Sigmoid colon (tissue), 7 donors: ENCODE results near the gene NCOA1. TPM values are rescaled to one million over a fixed set of nuclear protein-coding genes. Genes with fewer than 3 reads are reported as not detected.

Source experiments
- DNase-seq: peaks from one replicate; pipeline ENCODE4 v3.0.0-alpha.2; 2019
- H3K27ac ChIP-seq, 4 donors: fragments of 200-600 bp; sonication (generic); one replicate each; pipeline ENCODE4 v1.5.1; 2016 to 2019; ENCODE audit warnings: mild to moderate bottlenecking in 1 of 4
- H3K27me3 ChIP-seq, 3 donors: fragments of 200-600 bp; sonication (generic); one replicate each; pipeline ENCODE4 v1.5.1; 2019; ENCODE audit warnings: mild to moderate bottlenecking in 1 of 3
- H3K36me3 ChIP-seq, 4 donors: fragments of 200-600 bp; sonication (generic); one replicate each; pipeline ENCODE4 v1.5.1; 2016 to 2019
- H3K4me1 ChIP-seq, 4 donors: fragments of 200-600 bp; sonication (generic); one replicate each; pipeline ENCODE4 v1.5.1; 2017 to 2019
- H3K4me3 ChIP-seq, 4 donors: fragments of 200-600 bp; sonication (generic); one replicate each; pipeline ENCODE4 v1.5.1; 2017 to 2019; ENCODE audit warnings: mild to moderate bottlenecking in 2 of 4, moderate library complexity in 1 of 4
- H3K9me3 ChIP-seq, 4 donors: fragments of 200-600 bp in 3 of 4; sonication (generic) in 3 of 4; one replicate each; pipeline versions ENCODE4 v1.5.1 to v1.6.1; 2013 to 2019
- EP300 ChIP-seq, 4 donors: sonication (generic); formaldehyde crosslinking; IDR thresholded peaks; one replicate each; pipeline ENCODE4 v1.6.1; 2017; ENCODE audit warnings: antibody characterized with exemption in 4 of 4
- POLR2A ChIP-seq, 2 donors: fragments of 450-650 bp; IDR thresholded peaks; one replicate each; pipeline ENCODE4 v1.6.1; 2016; ENCODE audit warnings: antibody characterized with exemption in 2 of 2, mild to moderate bottlenecking in 2 of 2, moderate library complexity in 2 of 2
- POLR2AphosphoS5 ChIP-seq, 4 donors: sonication (generic); formaldehyde crosslinking; IDR thresholded peaks; one replicate each; pipeline ENCODE4 v1.6.1; 2017; ENCODE audit warnings: antibody characterized with exemption in 4 of 4
- WGBS, 2 donors: extraction: QIAGEN DNeasy Blood & Tissue Kit; methylation state at CpG; one replicate each; pipeline ENCODE4 v1.1.7; 2013; 5-methylcytosine and 5-hydroxymethylcytosine counted together
- intact Hi-C: fragments of 100-400 bp; cut with DNase I; formaldehyde crosslinking; loops from one replicate; pipeline ENCODE4 v1.15.1; 2023
- polyA plus RNA-seq, 3 donors: library from polyadenylated mRNA; stranded (reverse); fragments of 200-250 nt; gene quantifications; one replicate each; pipeline ENCODE4 v1.2.3, GENCODE V29; 2013
- total RNA-seq, 4 donors: library from RNA; depleted of rRNA; stranded (reverse); fragments of >200 nt; gene quantifications; one replicate each; pipeline ENCODE4 v1.1.0, GENCODE V29; 2016
- TF ChIP-seq, protein P1 (sequence below), 4 experiments: fragments of 450-650 bp in 3 of 4; fragments of 200-600 bp in 1 of 4; IDR thresholded peaks; one replicate each; pipeline ENCODE4 v1.5.1; 2016 to 2019; ENCODE audit warnings: antibody characterized with exemption in 4 of 4, mild to moderate bottlenecking in 3 of 4, moderate library complexity in 2 of 4
- donor health status: healthy with polysubstance abuse.
- donor health status: Bipolar disorder and iron deficiency.
- donor health status: healthy.

The NCOA1 gene
- total RNA-seq (10 to 100 TPM; 49.2 to 61.7 (median 51.8) TPM), polyA plus RNA-seq (10 to 100 TPM; 11.3 to 12.7 (median 11.4) TPM)

DNA sequence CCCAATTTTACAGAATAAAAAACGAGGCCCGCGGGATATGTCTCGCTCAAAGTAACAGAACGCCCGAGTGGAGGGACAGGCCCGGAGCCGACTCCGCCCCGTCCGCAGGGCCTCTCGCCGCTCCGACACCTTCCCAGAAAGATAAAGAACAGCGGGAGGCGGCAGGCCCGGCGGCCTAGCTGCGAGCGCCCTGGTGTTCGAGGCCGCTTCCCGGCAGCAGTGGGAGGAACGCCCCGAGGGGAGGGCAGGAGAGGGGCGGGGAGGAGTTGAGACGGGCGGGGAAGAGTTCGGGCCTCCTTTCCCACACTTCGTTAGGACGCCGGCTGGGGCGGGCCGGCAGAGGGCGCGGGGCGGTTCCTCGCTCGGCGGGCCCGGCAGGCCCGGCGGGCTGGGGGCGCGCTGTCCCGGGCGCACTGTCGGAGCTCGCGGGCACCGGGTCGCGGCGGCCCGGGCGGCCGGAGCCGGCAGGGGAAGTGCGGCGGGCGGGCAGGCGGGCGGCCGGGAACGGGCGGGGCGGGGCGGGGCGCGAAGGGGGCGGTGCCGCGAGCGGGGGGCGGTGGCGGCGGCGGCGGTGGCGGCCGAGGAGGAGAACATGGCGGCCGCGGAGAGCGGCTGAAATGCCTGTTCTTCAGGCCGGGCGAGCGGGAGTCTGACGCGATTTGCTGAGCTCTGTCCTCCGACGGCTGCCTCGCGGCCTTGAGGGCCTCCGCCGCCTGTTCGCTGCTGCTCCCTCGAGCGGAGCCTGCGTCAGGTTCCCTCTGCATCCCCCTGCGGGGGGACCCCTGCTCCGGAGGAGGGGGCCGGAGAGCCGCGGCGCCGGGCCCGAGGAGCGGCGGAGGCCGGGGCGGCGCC, at the start of gene NCOA1:
Gene NCOA1, plus strand, starts transcription at position 565 of the 852 bp plus-strand sequence. CDS start 167,424 bp downstream, outside the sequence.
- 1% methylated on average over 113 of the region's 113 CpGs for WGBS, 2 donors
- intact Hi-C loops, result loop anchor here (2.0 to 10.0 kb wide), 3 partner anchors 234 to 414 kb away; partner anchors contain the start of genes CENPO, PTRHD1 and SF3B6
- H3K4me3 ChIP-seq, result peak within 1 kb of the TSS; percentile 87 to 96 (median 92)
- no peaks in the 10 kb centered on the region for H3K27me3 ChIP-seq
- H3K9me3 ChIP-seq, result no peaks in the 10 kb centered on the region
- TF ChIP-seq POLR2AphosphoS5 (IDR thresholded peaks at IDR 0.05) (peak; percentile 67 to 84 (median 76)), EP300 (IDR thresholded peaks at IDR 0.05) (no peak), POLR2A (IDR thresholded peaks at IDR 0.05) (peak in 1 of 2 donors; percentile 47)
- TF ChIP-seq, protein P1, sequence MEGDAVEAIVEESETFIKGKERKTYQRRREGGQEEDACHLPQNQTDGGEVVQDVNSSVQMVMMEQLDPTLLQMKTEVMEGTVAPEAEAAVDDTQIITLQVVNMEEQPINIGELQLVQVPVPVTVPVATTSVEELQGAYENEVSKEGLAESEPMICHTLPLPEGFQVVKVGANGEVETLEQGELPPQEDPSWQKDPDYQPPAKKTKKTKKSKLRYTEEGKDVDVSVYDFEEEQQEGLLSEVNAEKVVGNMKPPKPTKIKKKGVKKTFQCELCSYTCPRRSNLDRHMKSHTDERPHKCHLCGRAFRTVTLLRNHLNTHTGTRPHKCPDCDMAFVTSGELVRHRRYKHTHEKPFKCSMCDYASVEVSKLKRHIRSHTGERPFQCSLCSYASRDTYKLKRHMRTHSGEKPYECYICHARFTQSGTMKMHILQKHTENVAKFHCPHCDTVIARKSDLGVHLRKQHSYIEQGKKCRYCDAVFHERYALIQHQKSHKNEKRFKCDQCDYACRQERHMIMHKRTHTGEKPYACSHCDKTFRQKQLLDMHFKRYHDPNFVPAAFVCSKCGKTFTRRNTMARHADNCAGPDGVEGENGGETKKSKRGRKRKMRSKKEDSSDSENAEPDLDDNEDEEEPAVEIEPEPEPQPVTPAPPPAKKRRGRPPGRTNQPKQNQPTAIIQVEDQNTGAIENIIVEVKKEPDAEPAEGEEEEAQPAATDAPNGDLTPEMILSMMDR (IDR thresholded peaks at IDR 0.05), result no peak
- peaks cover 2 to 38% (median 30%) of the 10 kb centered on the region in 4 donors for H3K4me1 ChIP-seq
- peak; percentile 95 for DNase-seq
- H3K36me3 ChIP-seq, result no peaks in the 10 kb centered on the region
- peak within 1 kb of the TSS; percentile 93 to 94 (median 94) for H3K27ac ChIP-seq

DNA sequence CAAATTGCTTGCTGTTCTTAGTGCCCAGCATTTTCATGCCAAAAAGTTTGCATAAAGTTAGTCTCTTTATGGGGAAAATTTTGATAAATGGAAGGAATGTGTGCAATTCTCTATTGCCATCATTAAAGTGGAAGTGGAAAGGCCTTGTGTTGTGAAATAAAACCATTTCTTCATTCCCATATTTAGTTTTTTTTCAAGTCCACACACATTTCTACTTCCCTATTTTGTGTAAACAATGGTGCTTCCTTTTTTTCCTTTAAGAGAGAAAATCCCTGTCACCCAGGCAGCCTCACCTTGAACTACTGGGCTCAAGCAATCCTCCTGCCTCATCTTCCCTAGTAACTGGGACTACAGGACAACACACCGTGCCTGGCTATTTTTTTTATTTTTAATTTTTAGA, 42.3 kb upstream of the NCOA1 start:
- Histone ChIP-seq H3K27me3 (no peaks in the 10 kb centered on the region), H3K4me3 (no peak overlapping the region), H3K4me1 (peaks cover 0 to 7% (median 2%) of the 10 kb centered on the region in 4 donors), H3K9me3 (peaks cover 0 to 3% (median 0%) of the 10 kb centered on the region in 4 donors), H3K36me3 (no peaks in the 10 kb centered on the region), H3K27ac (no peak overlapping the region)
- intact Hi-C loops, result no loop called here
- no peak for TF ChIP-seq POLR2A (IDR thresholded peaks at IDR 0.05)
- WGBS, 2 donors, result 89 to 95% methylated on average over 1 of the region's 1 CpG
- no peak for DNase-seq

DNA sequence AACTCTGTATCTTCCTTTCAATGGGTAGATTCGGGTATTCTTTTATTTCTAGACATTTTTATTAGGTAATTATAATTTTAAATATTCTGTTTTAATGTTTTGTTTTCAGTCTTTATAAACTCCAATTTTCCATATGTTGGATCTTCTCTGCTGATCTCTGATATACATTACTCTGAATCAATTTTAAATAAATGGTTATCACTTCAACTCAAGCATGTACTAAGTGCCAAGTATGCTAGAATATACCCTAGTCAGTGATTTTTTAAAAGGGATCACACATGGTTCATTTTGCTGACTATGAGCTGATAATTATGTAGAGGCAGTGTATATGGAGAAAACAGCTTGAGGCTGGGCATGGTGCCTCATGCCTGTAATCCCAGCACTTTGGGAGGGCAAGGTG, 41.7 kb upstream of the NCOA1 start:
- Histone ChIP-seq H3K27ac (no peak overlapping the region), H3K36me3 (no peaks in the 10 kb centered on the region), H3K9me3 (peaks cover 0 to 3% (median 0%) of the 10 kb centered on the region in 4 donors), H3K4me1 (peaks cover 0 to 10% (median 4%) of the 10 kb centered on the region in 4 donors), H3K27me3 (no peaks in the 10 kb centered on the region), H3K4me3 (no peak overlapping the region)
- no peak for TF ChIP-seq POLR2AphosphoS5 (IDR thresholded peaks at IDR 0.05)
- no peak for TF ChIP-seq EP300 (IDR thresholded peaks at IDR 0.05)
- TF ChIP-seq, protein P1 (IDR thresholded peaks at IDR 0.05), result no peak
- TF ChIP-seq POLR2A (IDR thresholded peaks at IDR 0.05), result no peak
- WGBS, 2 donors, result 80 to 83% methylated on average over 1 of the region's 1 CpG
- intact Hi-C loops, result no loop called here
- no peak for DNase-seq

DNA sequence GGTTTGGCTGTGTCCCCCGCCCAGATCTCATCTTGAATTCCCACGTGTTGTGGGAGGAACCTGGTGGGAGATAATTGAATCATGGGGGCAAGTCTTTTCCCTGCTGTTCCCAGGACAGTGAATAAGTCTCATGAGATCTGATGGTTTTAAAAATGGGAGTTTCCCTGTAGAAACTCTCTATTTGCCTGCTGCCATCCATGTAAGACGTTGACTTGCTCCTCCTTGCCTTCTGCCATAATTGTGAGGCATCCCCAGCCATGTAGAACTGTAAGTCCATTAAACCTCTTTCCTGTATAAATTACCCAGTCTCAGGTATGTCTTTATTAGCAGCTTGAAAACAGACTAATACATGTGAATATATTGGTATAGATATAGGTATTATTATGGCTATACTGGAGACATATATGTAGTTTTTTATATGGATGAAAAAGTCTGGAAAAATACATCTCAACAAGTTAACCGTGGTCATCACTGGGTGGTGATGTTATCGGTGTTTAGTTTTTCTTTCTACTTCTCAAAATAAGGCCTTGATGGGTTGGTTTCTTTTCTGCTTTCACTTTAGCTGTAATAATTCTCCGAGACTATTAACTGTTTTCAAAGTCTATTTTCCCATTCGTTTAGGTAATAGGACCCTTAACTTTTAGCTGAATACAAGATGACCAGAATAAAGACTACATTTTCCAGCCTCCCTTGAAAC, 39.1 kb upstream of the NCOA1 start:
- H3K27me3 ChIP-seq, result no peaks in the 10 kb centered on the region
- TF ChIP-seq POLR2AphosphoS5 (IDR thresholded peaks at IDR 0.05), result no peak
- TF ChIP-seq, protein P1 (IDR thresholded peaks at IDR 0.05), result no peak
- no peak overlapping the region for H3K27ac ChIP-seq
- DNase-seq, result no peak
- H3K36me3 ChIP-seq, result no peaks in the 10 kb centered on the region
- peaks cover 0 to 3% (median 0%) of the 10 kb centered on the region in 4 donors for H3K9me3 ChIP-seq
- peaks cover 0 to 16% (median 5%) of the 10 kb centered on the region in 4 donors for H3K4me1 ChIP-seq
- intact Hi-C loops, result no loop called here
- no peak overlapping the region for H3K4me3 ChIP-seq
- WGBS, 2 donors, result 78 to 83% methylated on average over 7 of the region's 7 CpGs

DNA sequence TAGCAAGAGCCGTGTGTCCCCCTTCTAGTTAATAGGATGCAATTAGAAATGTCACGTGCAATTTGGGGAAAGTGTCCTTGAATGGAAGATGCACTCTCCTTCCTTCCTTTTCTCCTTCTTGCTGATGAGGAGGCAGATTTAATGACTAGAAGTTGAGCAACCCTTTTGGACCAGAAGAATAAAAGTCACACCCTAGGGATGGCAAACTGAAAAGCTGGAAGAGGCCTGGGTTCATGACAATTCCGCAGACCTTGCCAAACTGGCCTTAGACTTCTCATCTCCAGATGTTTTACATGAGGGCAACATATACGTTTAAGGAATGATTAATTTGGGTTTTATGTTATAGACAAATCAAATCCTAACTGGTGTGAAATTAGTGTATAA, 38.6 kb upstream of the NCOA1 start:
- Histone ChIP-seq H3K27me3 (no peaks in the 10 kb centered on the region), H3K9me3 (peaks cover 0 to 3% (median 0%) of the 10 kb centered on the region in 4 donors), H3K4me1 (peaks cover 0 to 19% (median 5%) of the 10 kb centered on the region in 4 donors), H3K27ac (no peak overlapping the region), H3K4me3 (no peak overlapping the region), H3K36me3 (no peaks in the 10 kb centered on the region)
- no peak for DNase-seq
- 80 to 82% methylated on average over 4 of the region's 4 CpGs for WGBS, 2 donors
- TF ChIP-seq, protein P1 (IDR thresholded peaks at IDR 0.05), result no peak
- peak in 1 of 4 donors; percentile 12 for TF ChIP-seq POLR2AphosphoS5 (IDR thresholded peaks at IDR 0.05)
- intact Hi-C loops, result no loop called here
